Fibroblast of lung (primary cell): ENCODE data around the gene ZBTB17.

ENCODE experiments used
- EZH2 ChIP-seq: IDR thresholded peaks from 2 replicates; pipeline ENCODE4 v1.5.1; 2012; ENCODE audit warnings: low read length, control low read depth, mild to moderate bottlenecking; ENCODE audit errors: missing control alignments
- TF ChIP-seq, protein P1 (sequence below), 2 donors: IDR thresholded peaks in 1 of 2; conservative IDR thresholded peaks in 1 of 2; 1 replicate in 1 of 2; 2 replicates in 1 of 2; pipeline ENCODE4 v1.5.1; 2011 to 2012; ENCODE audit warnings: low read length in 2 of 2, control low read depth in 1 of 2, inconsistent platforms in 1 of 2, low read depth in 1 of 2, mild to moderate bottlenecking in 1 of 2

DNA sequence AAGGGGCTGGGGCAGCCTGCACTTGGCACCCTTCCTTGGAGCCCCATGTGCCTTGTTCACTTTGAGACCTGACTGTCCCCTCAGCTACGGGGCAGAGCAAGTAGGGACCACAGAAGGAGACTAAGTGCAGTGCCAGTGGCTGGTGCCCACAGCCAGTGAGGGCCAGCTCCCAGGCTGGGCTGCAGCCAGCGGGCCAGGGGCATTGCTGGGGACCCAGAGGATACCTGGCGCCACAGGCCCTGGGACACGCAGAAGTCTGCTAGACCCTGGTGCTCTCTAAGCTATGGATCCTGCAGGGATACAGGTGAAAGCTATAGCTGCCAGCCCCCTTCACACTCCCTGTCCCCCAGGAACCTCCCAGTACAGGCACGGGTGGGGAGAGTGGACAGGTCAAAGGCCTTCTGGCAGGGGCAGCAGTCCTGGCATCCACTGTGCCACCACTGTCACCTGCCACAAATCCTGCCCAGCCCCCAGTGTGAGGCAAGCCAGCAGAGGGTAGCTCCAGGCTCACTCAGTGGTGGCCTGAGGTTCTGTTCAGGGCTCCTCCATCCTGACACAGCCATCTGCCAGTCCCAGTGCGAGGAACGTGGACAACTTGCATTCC, 47.3 kb upstream of the ZBTB17 start:
- TF ChIP-seq, protein P1, sequence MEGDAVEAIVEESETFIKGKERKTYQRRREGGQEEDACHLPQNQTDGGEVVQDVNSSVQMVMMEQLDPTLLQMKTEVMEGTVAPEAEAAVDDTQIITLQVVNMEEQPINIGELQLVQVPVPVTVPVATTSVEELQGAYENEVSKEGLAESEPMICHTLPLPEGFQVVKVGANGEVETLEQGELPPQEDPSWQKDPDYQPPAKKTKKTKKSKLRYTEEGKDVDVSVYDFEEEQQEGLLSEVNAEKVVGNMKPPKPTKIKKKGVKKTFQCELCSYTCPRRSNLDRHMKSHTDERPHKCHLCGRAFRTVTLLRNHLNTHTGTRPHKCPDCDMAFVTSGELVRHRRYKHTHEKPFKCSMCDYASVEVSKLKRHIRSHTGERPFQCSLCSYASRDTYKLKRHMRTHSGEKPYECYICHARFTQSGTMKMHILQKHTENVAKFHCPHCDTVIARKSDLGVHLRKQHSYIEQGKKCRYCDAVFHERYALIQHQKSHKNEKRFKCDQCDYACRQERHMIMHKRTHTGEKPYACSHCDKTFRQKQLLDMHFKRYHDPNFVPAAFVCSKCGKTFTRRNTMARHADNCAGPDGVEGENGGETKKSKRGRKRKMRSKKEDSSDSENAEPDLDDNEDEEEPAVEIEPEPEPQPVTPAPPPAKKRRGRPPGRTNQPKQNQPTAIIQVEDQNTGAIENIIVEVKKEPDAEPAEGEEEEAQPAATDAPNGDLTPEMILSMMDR (conservative IDR thresholded peaks at IDR 0.05 in 1 of 2, IDR thresholded peaks at IDR 0.05 in 1 of 2; ENCODE audit: low read depth in 1 of 2, low read length in 2 of 2): no peak
- TF ChIP-seq EZH2: no peak
